Keratinocyte (primary cell): Measurements from ENCODE around the gene OXT. TPM values are rescaled to one million over a fixed set of nuclear protein-coding genes. Genes with fewer than 3 reads are reported as not detected.

Experiments
- DNase-seq: peaks from one replicate; pipeline ENCODE4 v3.0.0-alpha.2; 2011; ENCODE audit warnings: low read depth, missing footprints, low spot score
- FAIRE-seq: peaks from 2 replicates; lab custom pipeline; 2011; peaks lifted over from hg19 to GRCh38; lab: Jason Lieb, UNC
- H2AFZ ChIP-seq: 2 replicates; pipeline ENCODE4 v1.6.0; 2012; ENCODE audit warnings: low read length, control low read depth, inconsistent platforms; ENCODE audit not compliant: control insufficient read depth
- H3K27ac ChIP-seq: 2 replicates; pipeline ENCODE4 v1.5.1; 2011; ENCODE audit warnings: low read length; ENCODE audit not compliant: control insufficient read depth, insufficient read depth
- H3K27me3 ChIP-seq: 3 replicates; pipeline ENCODE4 v1.6.0; 2011; ENCODE audit warnings: low read length; ENCODE audit not compliant: control insufficient read depth, insufficient read depth; ENCODE audit errors: extremely low read depth
- H3K36me3 ChIP-seq, 2 experiments: 2 replicates in 1 of 2; 3 replicates in 1 of 2; pipeline ENCODE4 v1.5.1; 2011; ENCODE audit warnings: low read length in 2 of 2, mild to moderate bottlenecking in 1 of 2; ENCODE audit not compliant: control insufficient read depth in 2 of 2, insufficient read depth in 2 of 2; ENCODE audit errors: extremely low read depth in 1 of 2
- H3K4me1 ChIP-seq: 3 replicates; pipeline ENCODE4 v1.5.1; 2011; ENCODE audit warnings: low read length; ENCODE audit not compliant: control insufficient read depth, insufficient read depth; ENCODE audit errors: extremely low read depth
- H3K4me2 ChIP-seq: 3 replicates; pipeline ENCODE4 v1.6.0; 2011; ENCODE audit warnings: low read depth, low read length; ENCODE audit not compliant: control insufficient read depth, insufficient read depth; ENCODE audit errors: extremely low read depth
- H3K4me3 ChIP-seq, 3 experiments: fragments of 200-600 bp in 1 of 3; sonication (generic) in 1 of 3; 2 replicates in 2 of 3; 3 replicates in 1 of 3; pipeline ENCODE4 v1.5.1; 2011 to 2016; ENCODE audit warnings: low read length in 3 of 3, mild to moderate bottlenecking in 3 of 3, control low read depth in 2 of 3, inconsistent platforms in 1 of 3, low read depth in 1 of 3, mixed read lengths in 1 of 3, mixed run types in 1 of 3, moderate library complexity in 1 of 3; ENCODE audit not compliant: control insufficient read depth in 2 of 3, insufficient read depth in 2 of 3; ENCODE audit errors: extremely low read depth in 1 of 3
- H3K79me2 ChIP-seq: 2 replicates; pipeline ENCODE4 v1.6.0; 2012; ENCODE audit warnings: low read length; ENCODE audit not compliant: control insufficient read depth, insufficient read depth
- H3K9ac ChIP-seq: 3 replicates; pipeline ENCODE4 v1.6.0; 2011; ENCODE audit warnings: low read length; ENCODE audit not compliant: control insufficient read depth, insufficient read depth; ENCODE audit errors: extremely low read depth
- H3K9me1 ChIP-seq: 3 replicates; pipeline ENCODE4 v1.6.0; 2011; ENCODE audit warnings: low read length; ENCODE audit not compliant: control insufficient read depth, insufficient read depth; ENCODE audit errors: extremely low read depth
- H3K9me3 ChIP-seq: 2 replicates; pipeline ENCODE4 v1.5.1; 2012; ENCODE audit warnings: low read depth, low read length; ENCODE audit not compliant: control insufficient read depth
- H4K20me1 ChIP-seq: 3 replicates; pipeline ENCODE4 v1.6.0; 2011; ENCODE audit warnings: low read length; ENCODE audit not compliant: control insufficient read depth, insufficient read depth; ENCODE audit errors: extremely low read depth
- CTCF ChIP-seq, 3 experiments: IDR thresholded peaks in 1 of 3; conservative IDR thresholded peaks in 1 of 3; optimal IDR thresholded peaks in 1 of 3; 2 replicates in 2 of 3; 3 replicates in 1 of 3; pipeline versions ENCODE3 to v1.5.1; 2011; ENCODE audit warnings: low read length in 3 of 3, mild to moderate bottlenecking in 3 of 3, moderate library complexity in 2 of 3, control low read depth in 1 of 3, inconsistent platforms in 1 of 3; ENCODE audit not compliant: insufficient read depth in 2 of 3; ENCODE audit errors: extremely low read depth in 1 of 3
- EZH2 ChIP-seq: IDR thresholded peaks from one replicate; pipeline ENCODE4 v1.6.1; 2012; ENCODE audit warnings: inconsistent platforms, mild to moderate bottlenecking, low read length, moderate library complexity
- dilution Hi-C: fragments of 300-500 bp; cut with MboI; formaldehyde crosslinking; loops from one replicate; pipeline ENCODE4 v1.7.0; 2020; ENCODE audit warnings: low sequenced_read_pairs; ENCODE audit not compliant: extremely low pct_ligation_motif_present
- polyA plus RNA-seq, 5 experiments: library from polyadenylated mRNA; depleted of rRNA in 3 of 5; stranded (reverse) in 3 of 5; stranded (forward) in 1 of 5; unstranded in 1 of 5; fragments of >200 nt; gene quantifications; 1 replicate in 1 of 5; 2 replicates in 3 of 5; 3 replicates in 1 of 5; pipeline versions ENCODE4 v1.2.1 to v1.2.3, GENCODE V29; 2011 to 2012; ENCODE audit warnings: missing spikeins in 2 of 5, low read depth in 1 of 5, low replicate concordance in 1 of 5

OXT gene
- polyA plus RNA-seq, 1 donor (not counting 4 experiments of a cell fraction or from before 2014, with no cell fraction given): not detected

- H3K27me3 ChIP-seq: no peaks in the 10 kb centered on the region
- H3K4me3 ChIP-seq: no peak overlapping the region
- no peak overlapping the region for H3K27ac ChIP-seq
- dilution Hi-C loops: no loop called here
- H3K9ac ChIP-seq: no peak overlapping the region
- peaks cover 14% of the 10 kb centered on the region for H3K79me2 ChIP-seq
- FAIRE-seq (no peak), DNase-seq (no peak)
- H3K4me2 ChIP-seq: peak overlapping the region; percentile 92
- no peaks in the 10 kb centered on the region for H3K9me3 ChIP-seq
- no peaks in the 10 kb centered on the region for H4K20me1 ChIP-seq
- no peak overlapping the region for H2AFZ ChIP-seq
- H3K9me1 ChIP-seq: no peaks in the 10 kb centered on the region
- H3K4me1 ChIP-seq: no peaks in the 10 kb centered on the region
- TF ChIP-seq CTCF (optimal IDR thresholded peaks at IDR 0.05 in 1 of 3, IDR thresholded peaks at IDR 0.05 in 1 of 3, conservative IDR thresholded peaks at IDR 0.05 in 1 of 3; ENCODE audit: extremely low read depth in 1 of 3, insufficient read depth in 2 of 3, low read length in 3 of 3) (no peak), EZH2 (no peak)
- H3K36me3 ChIP-seq: peaks cover 18 to 21% of the 10 kb centered on the region in 2 experiments
Observed at GRCh38 chr20:3047486-3048419, 23.7 kb upstream of the OXT start.

DNA sequence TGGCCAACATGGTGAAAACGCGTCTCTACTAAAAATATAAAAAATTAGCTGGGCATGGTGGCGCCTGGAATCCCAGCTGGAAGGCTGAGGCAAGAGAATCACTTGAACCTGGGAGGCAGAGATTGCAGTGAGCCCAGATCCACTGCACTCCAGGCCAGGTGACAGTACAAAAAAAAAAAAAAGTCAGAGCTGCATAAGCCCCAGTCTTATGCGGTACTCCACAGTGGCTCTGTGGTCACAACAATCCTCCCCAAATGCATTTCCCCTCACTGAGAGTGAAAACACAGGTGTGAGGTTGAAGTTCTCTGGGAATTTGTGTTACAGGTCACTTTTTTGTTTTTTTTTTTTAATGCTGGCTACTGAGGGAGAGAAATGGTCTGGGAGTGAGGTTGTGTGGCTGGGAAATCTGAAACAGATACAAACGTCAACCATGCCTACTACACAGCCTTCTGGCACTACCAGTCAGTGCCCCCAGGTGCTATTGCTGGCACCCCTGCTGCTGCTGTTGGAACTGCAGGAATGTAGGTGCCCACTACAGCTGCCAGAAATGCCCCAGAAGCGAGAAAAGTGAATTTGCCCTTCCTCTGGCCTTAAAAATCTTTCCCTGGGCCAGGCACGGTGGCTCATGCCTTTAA is 19.9 kb upstream of the OXT start:
- no peak for FAIRE-seq
- no peaks in the 10 kb centered on the region for H4K20me1 ChIP-seq
- H3K4me1 ChIP-seq: no peaks in the 10 kb centered on the region
- DNase-seq: no peak
- H3K4me3 ChIP-seq: no peak overlapping the region
- TF ChIP-seq CTCF (optimal IDR thresholded peaks at IDR 0.05 in 1 of 3, IDR thresholded peaks at IDR 0.05 in 1 of 3, conservative IDR thresholded peaks at IDR 0.05 in 1 of 3; ENCODE audit: extremely low read depth in 1 of 3, insufficient read depth in 2 of 3, low read length in 3 of 3) (no peak), EZH2 (no peak)
- no peak overlapping the region for H3K27ac ChIP-seq
- H3K27me3 ChIP-seq: no peaks in the 10 kb centered on the region
- dilution Hi-C loops: no loop called here
- H3K9me3 ChIP-seq: no peaks in the 10 kb centered on the region
- no peak overlapping the region for H2AFZ ChIP-seq
- peaks cover 13% of the 10 kb centered on the region for H3K79me2 ChIP-seq
- no peak overlapping the region for H3K4me2 ChIP-seq
- H3K36me3 ChIP-seq: peaks cover 18 to 21% of the 10 kb centered on the region in 2 experiments
- no peak overlapping the region for H3K9ac ChIP-seq
- H3K9me1 ChIP-seq: no peaks in the 10 kb centered on the region
